GM12801 (cell line): ENCODE data around the gene YEATS2.

Experiments
- CTCF ChIP-seq: IDR thresholded peaks from one replicate; pipeline ENCODE4 v1.5.1; 2011; ENCODE audit warnings: control low read depth; ENCODE audit not compliant: insufficient read length; ENCODE audit errors: extremely low read depth

YEATS2 gene

DNA sequence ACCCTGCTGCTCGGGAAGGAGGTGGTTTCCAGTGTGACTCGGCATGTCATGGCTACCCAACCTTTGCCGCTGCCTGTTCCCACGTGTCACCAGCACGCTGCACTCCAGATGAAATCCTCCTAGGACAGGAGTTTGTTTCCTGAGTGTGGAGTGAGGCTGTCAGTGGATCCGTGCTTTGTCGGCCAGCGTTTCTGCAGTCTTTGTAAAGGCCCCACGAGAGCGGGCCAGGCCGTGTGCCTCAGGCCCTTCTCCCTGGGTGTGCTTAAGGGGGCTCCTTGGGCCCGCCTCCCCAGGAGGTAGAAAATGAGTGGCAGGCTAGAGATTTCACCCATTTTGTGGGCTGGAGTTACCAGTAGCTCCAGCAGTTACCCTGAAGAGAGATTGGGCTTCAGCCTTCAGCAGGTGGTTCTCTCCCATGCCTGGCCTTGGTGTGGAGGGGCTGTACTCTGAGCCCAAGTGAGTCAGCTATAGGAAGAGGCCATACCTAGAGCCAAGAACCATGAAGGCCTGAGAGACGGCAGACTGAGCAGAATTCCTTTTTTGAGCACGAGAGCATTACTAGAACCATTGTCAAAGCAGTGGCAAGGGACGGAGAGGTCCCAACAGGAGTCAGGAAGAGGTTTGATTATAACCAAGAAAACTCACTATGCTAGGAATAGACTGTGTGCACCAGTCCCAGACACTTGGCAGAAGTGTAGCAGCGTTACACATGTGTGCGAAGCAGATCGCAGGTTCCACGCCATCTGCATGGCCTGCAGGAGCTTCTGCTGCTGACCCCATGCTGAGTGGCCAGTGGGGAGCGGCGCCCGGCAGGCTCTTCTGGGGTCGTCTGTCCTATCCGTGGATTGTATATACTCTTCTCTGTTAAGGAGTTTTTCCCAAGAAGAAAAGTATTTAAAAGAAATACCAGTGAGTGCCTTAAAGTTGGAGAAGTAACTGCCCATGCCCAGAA is 113.3 kb downstream of the YEATS2 start:
- TF ChIP-seq CTCF, result no peak

GRCh38 chr3:183811638-183812037 is 114.0 kb downstream of the YEATS2 start:
- TF ChIP-seq CTCF, result no peak

- TF ChIP-seq CTCF, result no peak
Observed at GRCh38 chr3:183812761-183813445, 115.3 kb downstream of the YEATS2 start.

- no peak for TF ChIP-seq CTCF
Observed at GRCh38 chr3:183814240-183814639, 116.6 kb downstream of the YEATS2 start.

DNA sequence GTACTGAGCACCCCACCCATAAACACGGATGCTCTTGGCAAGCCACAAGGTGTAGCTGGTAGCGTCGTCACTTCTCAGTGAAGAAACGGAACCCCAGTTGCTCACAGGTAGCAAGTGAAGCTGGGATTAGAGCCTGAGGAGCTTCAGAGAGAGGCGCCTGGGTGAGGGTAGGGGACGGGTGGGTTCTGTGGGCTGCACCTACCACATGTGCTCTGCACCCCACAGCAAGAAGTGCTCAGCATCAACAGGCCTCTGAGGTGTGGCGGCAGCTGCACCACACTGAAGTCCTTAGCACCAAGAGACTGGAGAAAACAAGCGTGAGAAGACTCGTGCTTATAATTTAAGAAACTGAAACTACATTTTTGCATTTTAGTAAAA is 118.0 kb downstream of the YEATS2 start:
- no peak for TF ChIP-seq CTCF

- TF ChIP-seq CTCF, result no peak
Observed at GRCh38 chr3:183815951-183816475, 118.4 kb downstream of the YEATS2 start.

DNA sequence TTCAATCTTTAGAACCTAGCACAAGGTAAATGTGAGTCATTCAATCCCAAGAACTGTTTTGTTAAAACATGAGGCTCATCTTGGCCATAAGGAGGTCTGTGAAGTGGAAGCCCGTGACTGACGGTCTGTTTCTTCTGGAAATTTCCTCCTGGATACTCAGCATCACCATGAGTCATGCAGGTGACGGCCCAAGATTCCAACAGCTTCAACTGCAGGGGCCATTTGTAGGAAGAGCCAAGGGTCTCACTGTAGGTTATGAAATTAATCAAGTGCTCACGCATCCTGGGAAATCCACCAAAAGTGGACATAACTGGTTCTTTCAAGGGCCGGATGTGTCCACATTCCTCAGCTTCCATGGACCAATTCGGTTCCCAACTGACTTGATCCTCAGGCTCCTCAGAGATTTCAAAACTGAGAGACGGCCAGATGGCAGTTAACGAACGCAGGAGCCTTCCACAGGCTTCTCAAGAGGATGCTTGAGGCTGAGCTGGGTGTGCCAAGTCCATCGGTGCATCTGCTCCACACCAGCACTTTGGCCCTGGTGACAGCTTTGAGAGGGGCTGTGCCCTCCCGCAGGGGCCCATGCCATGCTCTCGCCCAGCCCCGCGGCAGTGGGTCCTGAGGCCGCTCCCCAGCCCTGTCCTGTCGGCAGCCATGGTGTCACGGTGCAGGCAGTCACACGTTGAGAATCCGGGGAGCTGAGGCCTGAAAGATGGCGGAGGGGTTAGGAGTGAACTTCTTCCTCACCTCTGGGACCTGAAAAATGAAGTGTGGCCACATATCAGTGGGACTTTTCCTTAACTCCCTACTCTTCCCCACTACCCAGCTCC is 119.3 kb downstream of the YEATS2 start:
- no peak for TF ChIP-seq CTCF
